Activated CD4-positive, alpha-beta T cell treated with anti-CD3 and anti-CD28 coated beads, Interleukin-2, amount 10 ng/mL, durations not matched to agents 24 days and 14 days (primary cell): ENCODE measurements around the gene ZFYVE9. TPM values are rescaled to one million over a fixed set of nuclear protein-coding genes. Genes with fewer than 3 reads are reported as not detected.
"Not testable (repeated sequence)": the region's sequence is repeated elsewhere in the genome, so short reads cannot be mapped to it uniquely, and the experiment has no call there.

ENCODE experiments used
- DNase-seq: peaks from one replicate; pipeline ENCODE4 v3.0.0; 2022
- H3K27ac Mint-ChIP-seq: one replicate; pipeline ENCODE4 v1.8.0; 2022; ENCODE audit warnings: mild to moderate bottlenecking, mixed read lengths
- H3K27me3 Mint-ChIP-seq: one replicate; pipeline ENCODE4 v1.8.0; 2022; ENCODE audit warnings: mixed read lengths
- H3K36me3 Mint-ChIP-seq: one replicate; pipeline ENCODE4 v1.8.0; 2022; ENCODE audit warnings: low read depth, mild to moderate bottlenecking, mixed read lengths
- H3K4me1 Mint-ChIP-seq: one replicate; pipeline ENCODE4 v1.8.0; 2021; ENCODE audit warnings: mixed read lengths
- H3K4me3 Mint-ChIP-seq: one replicate; pipeline ENCODE4 v1.8.0; 2022; ENCODE audit warnings: mild to moderate bottlenecking, moderate library complexity, mixed read lengths
- H3K9me3 Mint-ChIP-seq: one replicate; pipeline ENCODE4 v1.8.0; 2021; ENCODE audit warnings: mixed read lengths
- intact Hi-C: fragments of 100-400 bp; cut with micrococcal nuclease; formaldehyde crosslinking; loops from one replicate; pipeline ENCODE4 v1.15.1; 2023
- total RNA-seq: library from RNA; stranded (reverse); gene quantifications from 2 replicates; pipeline ENCODE4 v1.2.3, GENCODE V29; 2022

Gene ZFYVE9
- total RNA-seq, 1 donor from 2014 or later = 3.9 TPM

DNA sequence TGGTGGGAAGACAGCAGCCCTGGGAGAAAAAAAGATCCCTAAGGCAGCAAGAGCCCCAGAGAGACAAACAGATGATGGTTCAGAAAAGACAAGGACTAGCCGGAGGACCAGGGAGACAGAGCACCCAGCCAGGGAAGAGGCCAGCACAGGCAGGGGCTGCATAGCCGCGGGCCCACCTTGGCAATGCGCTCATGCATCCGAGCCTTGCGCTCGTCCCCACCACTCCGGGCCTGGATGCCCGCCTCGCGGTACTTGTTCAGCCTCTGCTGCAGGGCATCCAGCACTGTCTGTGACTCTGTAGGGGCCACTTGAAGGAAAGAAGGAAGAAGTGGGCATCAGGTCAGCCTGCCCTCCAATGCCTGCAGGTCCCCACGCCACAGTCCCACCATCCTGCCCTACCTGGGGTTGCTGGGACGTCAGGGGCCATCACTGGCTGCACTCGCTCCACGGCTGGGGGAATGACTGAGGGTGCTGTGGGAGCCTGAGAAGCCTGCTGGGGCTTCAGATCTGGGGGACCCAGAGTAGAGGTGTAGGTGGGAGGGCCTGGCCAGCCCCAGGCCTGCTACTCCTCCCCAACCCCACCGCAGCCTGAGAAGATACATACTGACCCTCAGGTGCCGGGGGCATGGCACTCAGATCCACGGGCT is 217.1 kb downstream of the ZFYVE9 start:
- H3K4me3 Mint-ChIP-seq = no peak overlapping the region
- no peak for DNase-seq
- peaks cover 85% of the 10 kb centered on the region for H3K36me3 Mint-ChIP-seq
- H3K4me1 Mint-ChIP-seq = peaks cover 3% of the 10 kb centered on the region
- H3K9me3 Mint-ChIP-seq = no peaks in the 10 kb centered on the region
- intact Hi-C loops = no loop called here
- H3K27ac Mint-ChIP-seq = no peak overlapping the region
- no peaks in the 10 kb centered on the region for H3K27me3 Mint-ChIP-seq

DNA sequence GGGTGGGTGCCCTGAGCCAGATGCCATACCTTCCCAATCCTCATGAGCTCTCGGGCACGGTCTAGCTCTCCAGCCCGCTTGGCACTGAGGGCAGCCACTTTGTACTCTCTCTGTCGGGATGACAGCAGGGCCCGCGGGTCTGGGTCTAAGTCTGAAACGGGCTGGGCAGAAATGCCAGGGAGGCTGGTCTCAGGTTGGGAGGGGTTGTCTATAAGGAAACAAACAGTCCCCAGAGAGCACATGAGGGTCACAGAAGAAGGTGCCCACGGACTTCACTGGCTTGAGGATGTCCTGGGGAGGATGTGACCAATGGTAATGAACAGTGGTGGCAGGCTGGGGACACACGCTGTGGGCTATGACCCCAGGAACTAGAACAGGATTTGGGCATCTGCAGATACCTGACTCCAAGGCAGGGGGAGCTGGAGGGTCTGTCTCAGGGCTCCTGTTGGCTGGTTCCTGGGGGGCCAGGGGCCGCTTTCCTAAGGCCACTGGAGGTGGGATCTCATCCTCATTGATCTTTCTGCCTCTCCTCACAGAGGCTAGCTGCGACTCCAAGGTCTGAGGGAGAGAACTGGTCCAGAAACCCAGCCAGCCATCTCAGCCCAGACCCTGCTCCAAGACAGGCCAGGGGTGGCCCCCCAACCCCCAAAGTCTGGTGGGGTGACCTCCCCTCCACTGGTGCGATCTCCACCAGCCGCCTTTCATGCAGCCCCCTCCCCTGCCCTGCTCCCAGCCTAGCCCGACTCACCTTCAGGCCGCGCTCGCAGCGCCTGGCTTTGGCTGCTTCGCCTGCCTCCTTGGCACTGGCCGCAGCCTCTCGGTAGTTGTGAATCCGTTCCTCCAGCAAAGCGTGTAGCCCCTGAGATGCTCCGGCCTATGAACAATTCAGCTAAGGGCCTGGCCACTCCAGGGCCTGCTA is 218.0 kb downstream of the ZFYVE9 start:
- Mint-ChIP-seq H3K4me1 (peaks cover 11% of the 10 kb centered on the region), H3K9me3 (no peaks in the 10 kb centered on the region), H3K27ac (no peak overlapping the region), H3K27me3 (no peaks in the 10 kb centered on the region), H3K36me3 (peaks cover 81% of the 10 kb centered on the region), H3K4me3 (no peak overlapping the region)
- DNase-seq = no peak
- intact Hi-C loops = no loop called here

DNA sequence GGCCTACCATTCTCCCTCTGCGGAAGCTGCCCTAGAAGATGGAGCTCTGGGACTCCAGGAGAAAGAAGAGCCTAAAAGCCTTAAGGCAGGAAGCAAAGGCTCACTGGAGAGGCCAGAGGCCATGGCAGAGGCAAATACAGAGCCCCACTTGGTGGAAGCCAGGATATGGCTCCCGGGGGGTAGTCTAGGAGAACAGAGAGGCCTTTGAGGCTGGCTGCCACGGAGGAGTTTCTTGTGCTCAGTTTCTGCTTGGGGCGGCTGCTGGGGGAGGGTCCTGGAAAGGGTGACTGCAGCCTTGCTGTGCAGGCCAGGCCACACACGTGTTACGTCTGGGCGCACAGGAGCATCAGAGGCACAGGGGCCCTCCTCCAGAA is 218.7 kb downstream of the ZFYVE9 start:
- intact Hi-C loops = no loop called here
- Mint-ChIP-seq H3K4me1 (peaks cover 17% of the 10 kb centered on the region), H3K9me3 (no peaks in the 10 kb centered on the region), H3K36me3 (peaks cover 79% of the 10 kb centered on the region), H3K4me3 (no peak overlapping the region), H3K27ac (no peak overlapping the region), H3K27me3 (no peaks in the 10 kb centered on the region)
- DNase-seq = no peak

DNA sequence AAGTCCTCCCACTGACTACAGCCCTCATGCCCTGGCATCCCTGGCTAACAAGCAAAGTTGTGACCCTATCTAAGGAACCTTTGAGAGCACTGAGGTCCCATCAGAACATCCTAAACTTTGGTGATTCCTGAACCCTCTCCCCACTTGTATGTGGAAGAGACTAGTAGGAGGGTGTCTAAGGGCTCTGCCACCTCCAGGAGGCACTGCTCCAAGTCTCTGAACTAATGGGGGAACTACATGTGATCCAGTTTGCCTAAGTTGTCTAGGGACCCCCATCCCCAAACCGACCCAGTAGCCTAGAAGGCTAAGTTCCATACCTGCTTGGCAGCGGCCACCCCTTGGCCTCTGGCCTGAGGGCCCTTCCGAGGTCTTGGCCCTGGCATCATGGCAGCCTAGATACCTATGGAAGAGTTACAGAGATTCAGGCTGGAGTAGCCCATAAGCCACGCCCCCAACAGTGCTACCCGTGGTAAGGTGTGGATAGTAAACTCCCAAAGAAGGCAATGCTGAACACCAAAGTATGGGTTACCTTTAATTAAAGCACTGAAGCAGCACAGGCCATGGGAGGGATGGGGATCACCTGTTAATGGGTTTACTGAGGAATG is 222.4 kb downstream of the ZFYVE9 start:
- intact Hi-C loops = no loop called here
- Mint-ChIP-seq H3K4me1 (peaks cover 39% of the 10 kb centered on the region), H3K9me3 (no peaks in the 10 kb centered on the region), H3K27ac (peak overlapping the region; percentile 69), H3K36me3 (peaks cover 44% of the 10 kb centered on the region), H3K4me3 (peak overlapping the region; percentile 97), H3K27me3 (no peaks in the 10 kb centered on the region)
- DNase-seq = peak; percentile 73

DNA sequence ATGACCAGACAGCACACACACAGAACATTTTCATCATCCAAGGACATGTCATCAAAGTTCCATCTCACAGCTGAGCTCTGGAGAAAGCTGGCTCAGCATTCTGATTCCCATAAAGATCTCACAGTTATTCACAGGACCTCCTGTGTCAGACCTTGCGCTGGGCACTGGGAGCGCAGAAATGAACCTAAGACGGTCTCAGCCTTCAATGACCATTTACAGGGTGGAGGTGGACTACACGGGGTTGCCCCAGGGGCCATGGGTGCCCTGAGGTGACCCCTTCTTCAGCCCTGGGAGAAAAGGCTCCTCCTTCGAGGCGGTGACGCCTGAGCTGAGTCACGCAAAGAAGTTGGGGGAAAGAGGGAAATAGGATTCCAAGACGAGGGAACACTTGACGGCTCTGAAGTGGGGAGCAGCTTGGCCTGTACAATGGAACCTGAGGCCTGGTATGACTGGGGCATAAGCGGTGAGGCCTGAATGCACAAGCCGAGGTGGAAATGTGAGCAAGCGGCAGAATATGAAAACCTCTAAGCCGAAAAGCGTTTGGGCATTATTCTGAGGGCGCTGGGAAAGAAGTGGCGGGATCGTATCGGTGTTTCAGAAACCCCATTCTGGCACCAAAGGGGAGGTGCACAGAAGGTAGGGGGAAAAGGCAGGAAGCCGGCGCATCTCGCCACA is 223.3 kb downstream of the ZFYVE9 start:
- intact Hi-C loops = loop anchor here (5.0 kb wide), 2 partner anchors 223 to 272 kb away; partner anchors contain the start of gene ZFYVE9
- Mint-ChIP-seq H3K4me1 (peaks cover 39% of the 10 kb centered on the region), H3K27me3 (no peaks in the 10 kb centered on the region), H3K36me3 (peaks cover 37% of the 10 kb centered on the region), H3K4me3 (peak overlapping the region; percentile 97), H3K9me3 (no peaks in the 10 kb centered on the region), H3K27ac (peak overlapping the region; percentile 92)
- DNase-seq = no peak

DNA sequence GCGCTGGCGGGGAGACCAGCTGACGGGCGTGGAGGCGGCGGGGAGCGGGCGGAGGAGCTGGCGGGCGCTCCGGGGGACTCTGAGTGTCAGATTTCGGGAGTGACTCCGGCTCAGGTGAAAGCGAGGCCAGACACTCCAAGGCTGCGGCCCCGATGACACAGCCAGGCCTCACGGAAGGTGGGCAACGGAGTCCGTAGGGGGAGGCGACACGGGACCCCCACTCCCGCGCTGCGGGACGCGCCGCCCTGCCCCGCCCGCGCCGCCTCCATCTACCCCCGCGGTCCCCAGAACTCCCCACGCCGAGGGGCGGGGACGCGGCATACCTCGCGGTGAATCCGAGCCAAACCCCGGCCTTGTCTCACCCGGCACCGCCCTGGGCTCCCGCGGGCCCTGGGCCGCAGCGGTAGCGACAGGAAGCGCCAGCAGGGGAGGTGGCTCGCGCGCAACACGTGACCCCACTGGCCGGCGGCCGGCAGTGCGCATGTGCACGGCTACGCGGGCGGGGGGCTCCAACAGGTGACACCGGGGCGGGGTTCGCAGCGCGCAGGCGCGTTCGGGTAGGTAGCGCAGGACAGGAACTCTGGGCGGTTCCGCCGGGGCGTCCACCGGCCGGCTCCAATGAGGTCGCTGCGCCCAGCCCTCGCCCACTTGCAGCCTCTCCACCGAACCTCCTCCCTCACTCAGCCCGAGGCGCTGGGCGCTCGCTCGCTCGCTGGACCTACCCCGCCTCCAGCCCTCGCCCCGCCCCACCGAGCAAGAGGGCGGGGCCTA is 224.0 kb downstream of the ZFYVE9 start, which contains the start of gene CC2D1B:
TSS of gene CC2D1B (minus strand) at position 460 of the 771 bp plus-strand sequence. CDS start 1,585 bp downstream, outside the sequence.
- peak within 1 kb of the TSS; percentile 92 for H3K27ac Mint-ChIP-seq
- DNase-seq = peak; percentile 100
- H3K36me3 Mint-ChIP-seq = peaks cover 34% of the 10 kb centered on the region
- peak within 1 kb of the TSS; percentile 97 for H3K4me3 Mint-ChIP-seq
- no peaks in the 10 kb centered on the region for H3K27me3 Mint-ChIP-seq
- no peaks in the 10 kb centered on the region for H3K9me3 Mint-ChIP-seq
- intact Hi-C loops = loop anchor here (1.0 to 5.0 kb wide), 6 partner anchors 38 to 310 kb away; partner anchors contain the start of genes BTF3L4, GPX7, ORC1 and PRPF38A
- peaks cover 39% of the 10 kb centered on the region for H3K4me1 Mint-ChIP-seq

DNA sequence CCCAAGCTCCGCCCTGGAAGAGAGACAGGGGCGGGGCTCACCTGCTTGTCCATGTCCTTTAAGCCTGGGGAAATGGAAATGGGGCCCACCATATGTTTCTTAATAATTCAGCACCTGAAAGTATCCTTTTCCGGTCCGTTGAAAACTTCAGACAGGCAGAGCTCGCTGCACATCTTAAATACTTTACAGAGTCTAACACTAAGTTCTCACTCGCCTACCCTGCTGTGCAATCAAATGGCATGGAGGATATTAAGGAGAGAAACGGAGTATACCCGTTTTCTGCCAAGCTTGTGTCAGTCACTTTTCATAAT is 224.6 kb downstream of the ZFYVE9 start:
- H3K27ac Mint-ChIP-seq = peak overlapping the region; percentile 82
- H3K9me3 Mint-ChIP-seq = no peaks in the 10 kb centered on the region
- no peak for DNase-seq
- peak overlapping the region; percentile 97 for H3K4me3 Mint-ChIP-seq
- no peaks in the 10 kb centered on the region for H3K27me3 Mint-ChIP-seq
- H3K36me3 Mint-ChIP-seq = peaks cover 32% of the 10 kb centered on the region
- intact Hi-C loops = loop anchor here (1.0 to 5.0 kb wide), 6 partner anchors 38 to 310 kb away; partner anchors contain the start of genes BTF3L4, GPX7, ORC1 and PRPF38A
- H3K4me1 Mint-ChIP-seq = peaks cover 39% of the 10 kb centered on the region

GRCh38 chr1:52367272-52367671 is 225.4 kb downstream of the ZFYVE9 start:
- DNase-seq = no peak
- Mint-ChIP-seq H3K27me3 (no peaks in the 10 kb centered on the region), H3K9me3 (no peaks in the 10 kb centered on the region), H3K4me1 (peaks cover 39% of the 10 kb centered on the region), H3K4me3 (peak overlapping the region; percentile 22), H3K27ac (no peak overlapping the region), H3K36me3 (peaks cover 27% of the 10 kb centered on the region)
- intact Hi-C loops = loop anchor here (5.0 kb wide), 2 partner anchors 225 to 270 kb away; partner anchors contain the start of gene ZFYVE9

DNA sequence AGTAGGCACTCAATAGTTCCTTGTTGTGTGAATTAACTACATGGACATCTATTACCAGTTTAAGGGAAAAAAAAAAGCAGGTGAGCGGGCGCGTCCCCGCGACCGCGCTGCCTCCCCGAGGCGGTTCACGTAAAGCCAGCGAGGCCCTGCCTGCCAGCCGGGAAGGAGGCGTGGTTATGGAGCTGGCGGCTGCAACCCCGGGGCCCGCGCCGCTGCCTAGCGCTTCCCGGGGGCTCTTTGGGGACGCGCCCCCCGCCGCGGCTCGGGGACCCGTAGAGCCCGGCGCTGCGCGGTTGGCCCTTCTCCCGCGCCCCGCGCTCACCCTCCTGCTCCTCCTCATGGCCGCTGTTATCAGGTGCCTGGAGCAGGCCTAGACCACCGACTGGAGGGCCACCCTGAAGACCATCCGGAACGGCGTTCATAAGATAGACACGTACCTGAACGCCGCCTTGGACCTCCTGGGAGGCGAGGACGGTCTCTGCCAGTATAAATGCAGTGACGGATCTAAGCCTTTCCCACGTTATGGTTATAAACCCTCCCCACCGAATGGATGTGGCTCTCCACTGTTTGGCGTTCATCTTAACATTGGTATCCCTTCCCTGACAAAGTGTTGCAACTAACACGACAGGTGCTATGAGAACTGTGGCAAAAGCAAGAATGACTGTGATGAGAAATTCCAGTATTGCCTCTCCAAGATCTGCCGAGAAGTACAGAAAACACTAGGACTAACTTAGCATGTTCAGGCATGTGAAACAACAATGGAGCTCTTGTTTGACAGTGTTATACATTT is 226.7 kb downstream of the ZFYVE9 start:
- Mint-ChIP-seq H3K4me3 (peak overlapping the region; percentile 71), H3K4me1 (peaks cover 38% of the 10 kb centered on the region), H3K27ac (no peak overlapping the region), H3K9me3 (no peaks in the 10 kb centered on the region), H3K27me3 (no peaks in the 10 kb centered on the region), H3K36me3 (peaks cover 28% of the 10 kb centered on the region)
- intact Hi-C loops = loop anchor here (5.0 kb wide), 2 partner anchors 226 to 269 kb away; partner anchors contain the start of gene ZFYVE9
- DNase-seq = peak; percentile 92

DNA sequence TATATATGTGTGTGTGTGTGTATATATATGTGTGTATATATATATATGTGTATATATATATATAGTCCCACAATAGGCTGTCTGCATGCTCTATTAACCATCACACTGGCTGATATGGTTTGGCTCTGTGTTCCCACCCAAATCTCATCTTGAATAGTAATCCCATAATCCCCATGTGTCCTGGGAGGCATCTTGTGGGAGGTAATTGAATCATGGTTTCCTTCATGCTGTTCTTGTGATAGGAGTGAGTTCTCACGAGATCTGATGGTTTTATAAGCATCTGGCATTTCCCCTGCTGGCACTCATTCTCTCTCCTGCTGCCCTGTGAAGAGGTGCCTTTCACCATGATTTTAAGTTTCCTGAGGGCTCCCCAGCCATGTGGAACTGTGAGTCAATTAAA is 228.0 kb downstream of the ZFYVE9 start:
- H3K27me3 Mint-ChIP-seq, H3K27ac Mint-ChIP-seq, H3K9me3 Mint-ChIP-seq, H3K4me3 Mint-ChIP-seq, DNase-seq: not testable (repeated sequence)
- Mint-ChIP-seq H3K36me3 (peaks cover 34% of the 10 kb centered on the region), H3K4me1 (peaks cover 29% of the 10 kb centered on the region)
- intact Hi-C loops = loop anchor here (5.0 kb wide), 2 partner anchors 228 to 267 kb away; partner anchors contain the start of gene ZFYVE9

- H3K27me3 Mint-ChIP-seq = no peaks in the 10 kb centered on the region
- no peak for DNase-seq
- H3K36me3 Mint-ChIP-seq = peaks cover 57% of the 10 kb centered on the region
- no peak overlapping the region for H3K4me3 Mint-ChIP-seq
- no peaks in the 10 kb centered on the region for H3K9me3 Mint-ChIP-seq
- H3K27ac Mint-ChIP-seq = no peak overlapping the region
- H3K4me1 Mint-ChIP-seq = no peaks in the 10 kb centered on the region
- intact Hi-C loops = no loop called here
Measured at GRCh38 chr1:52385376-52385775, 243.5 kb downstream of the ZFYVE9 start.

- Mint-ChIP-seq H3K9me3 (no peaks in the 10 kb centered on the region), H3K4me3 (no peak overlapping the region), H3K27ac (peak overlapping the region; percentile 34), H3K27me3 (no peaks in the 10 kb centered on the region), H3K36me3 (peaks cover 53% of the 10 kb centered on the region), H3K4me1 (peaks cover 2% of the 10 kb centered on the region)
- intact Hi-C loops = no loop called here
- no peak for DNase-seq
Measured at GRCh38 chr1:52386458-52386857, 244.6 kb downstream of the ZFYVE9 start.
